Body of pancreas (tissue), 4 donors: ENCODE results near the gene VWA8. TPM values are rescaled to one million over a fixed set of nuclear protein-coding genes. Genes with fewer than 3 reads are reported as not detected.

Experiments
- ATAC-seq: fragments of 150-250 bp; one replicate; pipeline ENCODE4 v1.9.1; 2016
- DNase-seq, 4 donors: peaks; one replicate each; pipeline ENCODE4 v3.0.0-alpha.2; 2019
- H3K27ac ChIP-seq, 4 donors: fragments of 200-600 bp; sonication (generic); 1 replicate in 3 of 4; 2 replicates in 1 of 4; pipeline versions ENCODE4 v1.5.1 to v1.6.1; 2016 to 2019; ENCODE audit warnings: mild to moderate bottlenecking in 1 of 4, mixed read lengths in 1 of 4, moderate library complexity in 1 of 4
- H3K27me3 ChIP-seq, 2 donors: fragments of 200-600 bp; sonication (generic); one replicate each; pipeline ENCODE4 v1.6.0; 2016; ENCODE audit warnings: mild to moderate bottlenecking in 1 of 2
- H3K36me3 ChIP-seq, 2 donors: fragments of 200-600 bp; sonication (generic); replicated peaks in 1 of 2; 2 replicates each; pipeline ENCODE4 v1.5.1; 2016; ENCODE audit warnings: low read depth in 2 of 2; ENCODE audit not compliant: insufficient read depth in 1 of 2
- H3K4me1 ChIP-seq: fragments of 200-600 bp; sonication (generic); one replicate; pipeline ENCODE4 v1.6.0; 2016
- H3K4me3 ChIP-seq, 2 donors: fragments of 200-600 bp; sonication (generic); 1 replicate in 1 of 2; 2 replicates in 1 of 2; pipeline ENCODE4 v1.5.1; 2016 to 2019
- H3K9me3 ChIP-seq, 3 donors: fragments of 200-600 bp; sonication (generic); 1 replicate in 2 of 3; 2 replicates in 1 of 3; pipeline ENCODE4 v1.5.1; 2016
- CTCF ChIP-seq, 7 experiments: fragments of 450-650 bp in 4 of 7; fragments of 200-600 bp in 3 of 7; sonication (generic) in 3 of 7; IDR thresholded peaks; one replicate each; pipeline ENCODE4 v1.5.1; 2016 to 2019; ENCODE audit warnings: antibody characterized with exemption in 7 of 7
- POLR2A ChIP-seq, 3 donors: fragments of 450-650 bp; IDR thresholded peaks; one replicate each; pipeline ENCODE4 v1.6.1; 2016; ENCODE audit warnings: antibody characterized with exemption in 3 of 3, mild to moderate bottlenecking in 2 of 3
- WGBS, 2 donors: methylation state at CpG; one replicate each; pipeline ENCODE4 v1.1.5; 2017; 5-methylcytosine and 5-hydroxymethylcytosine counted together
- intact Hi-C: fragments of 100-400 bp; cut with DNase I; formaldehyde crosslinking; loops from one replicate; pipeline ENCODE4 v1.15.1; 2023
- total RNA-seq, 2 donors: library from RNA; depleted of rRNA; stranded (reverse); fragments of >200 nt; gene quantifications; one replicate each; pipeline ENCODE4 v1.1.0, GENCODE V29; 2016

The VWA8 gene
- total RNA-seq, 2 donors from 2014 or later, result 15.8 to 29.3 TPM

GRCh38 chr13:41654796-41655195, 306.1 kb downstream of the VWA8 start:
- Histone ChIP-seq H3K27me3 (no peaks in the 10 kb centered on the region), H3K4me1 (no peaks in the 10 kb centered on the region), H3K36me3 (no peaks in the 10 kb centered on the region), H3K27ac (no peak overlapping the region), H3K4me3 (no peak overlapping the region), H3K9me3 (no peaks in the 10 kb centered on the region)
- intact Hi-C loops, result no loop called here
- no peak for DNase-seq
- 88 to 91% methylated on average over 5 of the region's 5 CpGs for WGBS, 2 donors
- TF ChIP-seq CTCF (IDR thresholded peaks at IDR 0.05), result no peak
- TF ChIP-seq POLR2A (IDR thresholded peaks at IDR 0.05), result no peak
- no peak for ATAC-seq

GRCh38 chr13:41652735-41653361, 308.1 kb downstream of the VWA8 start:
- Histone ChIP-seq H3K9me3 (no peaks in the 10 kb centered on the region), H3K27ac (peak overlapping the region in 1 of 4 donors; percentile 28), H3K27me3 (no peaks in the 10 kb centered on the region), H3K36me3 (no peaks in the 10 kb centered on the region), H3K4me1 (no peaks in the 10 kb centered on the region), H3K4me3 (no peak overlapping the region)
- DNase-seq (peak in 3 of 4 donors; percentile 21 to 36 (median 28)), ATAC-seq (peak; percentile 43)
- intact Hi-C loops, result no loop called here
- TF ChIP-seq CTCF (IDR thresholded peaks at IDR 0.05) (peak; percentile 7 to 61 (median 51)), POLR2A (IDR thresholded peaks at IDR 0.05) (no peak)
- 38 to 40% methylated on average over 4 of the region's 4 CpGs for WGBS, 2 donors

GRCh38 chr13:41651413-41652058, 309.4 kb downstream of the VWA8 start:
- intact Hi-C loops, result no loop called here

GRCh38 chr13:41650706-41651105, 310.2 kb downstream of the VWA8 start:
- peaks cover 8% of the 10 kb centered on the region for H3K4me1 ChIP-seq

More at GRCh38 chr13:41651413-41652058, 309.4 kb downstream of the VWA8 start:
- Histone ChIP-seq H3K27me3 (no peaks in the 10 kb centered on the region), H3K4me3 (no peak overlapping the region), H3K9me3 (no peaks in the 10 kb centered on the region), H3K4me1 (peaks cover under 1% of the 10 kb centered on the region), H3K27ac (no peak overlapping the region), H3K36me3 (no peaks in the 10 kb centered on the region)
- ATAC-seq (no peak), DNase-seq (no peak)
- 88 to 94% methylated on average over 1 of the region's 1 CpG for WGBS, 2 donors
- TF ChIP-seq CTCF (IDR thresholded peaks at IDR 0.05) (no peak), POLR2A (IDR thresholded peaks at IDR 0.05) (no peak)

GRCh38 chr13:41649659-41650058, 311.2 kb downstream of the VWA8 start:
- WGBS, 2 donors, result 76 to 79% methylated on average over 3 of the region's 3 CpGs
- H3K27ac ChIP-seq, result no peak overlapping the region

More at GRCh38 chr13:41650706-41651105, 310.2 kb downstream of the VWA8 start:
- no peak for ATAC-seq
- Histone ChIP-seq H3K27me3 (no peaks in the 10 kb centered on the region), H3K4me3 (no peak overlapping the region), H3K36me3 (no peaks in the 10 kb centered on the region), H3K9me3 (no peaks in the 10 kb centered on the region), H3K27ac (no peak overlapping the region)
- 74 to 88% methylated on average over 2 of the region's 2 CpGs for WGBS, 2 donors
- no peak for DNase-seq
- intact Hi-C loops, result no loop called here
- no peak for TF ChIP-seq POLR2A (IDR thresholded peaks at IDR 0.05)

More at GRCh38 chr13:41649659-41650058, 311.2 kb downstream of the VWA8 start:
- Histone ChIP-seq H3K4me3 (no peak overlapping the region), H3K4me1 (peaks cover 16% of the 10 kb centered on the region), H3K27me3 (no peaks in the 10 kb centered on the region), H3K36me3 (no peaks in the 10 kb centered on the region), H3K9me3 (no peaks in the 10 kb centered on the region)
- DNase-seq (no peak), ATAC-seq (no peak)
- intact Hi-C loops, result no loop called here
- peak in 1 of 7 experiments; percentile 15 for TF ChIP-seq CTCF (IDR thresholded peaks at IDR 0.05)
- TF ChIP-seq POLR2A (IDR thresholded peaks at IDR 0.05), result no peak
